RWPE2 (cell line): ENCODE measurements around the gene HPS5.

ENCODE experiments used
- ATAC-seq: fragments of 200-7000 bp; cut with Tn5 transposase; 3 replicates; pipeline ENCODE4 v1.9.1; 2021; ENCODE audit warnings: low read depth
- DNase-seq: peaks from one replicate; pipeline ENCODE4 v3.0.0-alpha.2; 2020; ENCODE audit warnings: low spot score
- H3K27ac ChIP-seq: fragments of 450-650 bp; 2 replicates; pipeline ENCODE4 v1.5.1; 2017; ENCODE audit warnings: mild to moderate bottlenecking; ENCODE audit not compliant: poor library complexity, severe bottlenecking
- H3K27me3 ChIP-seq: fragments of 250-450 bp; sonication (Bioruptor Pico); 2 replicates; pipeline ENCODE4 v1.5.1; 2021; ENCODE audit warnings: mild to moderate bottlenecking, moderate library complexity; ENCODE audit not compliant: insufficient read depth, poor library complexity, severe bottlenecking
- H3K36me3 ChIP-seq: fragments of 250-450 bp; sonication (Bioruptor Pico); 2 replicates; pipeline ENCODE4 v1.5.1; 2020; ENCODE audit warnings: low read depth, mild to moderate bottlenecking, moderate library complexity
- H3K4me1 ChIP-seq: fragments of 250-450 bp; sonication (Bioruptor Pico); 2 replicates; pipeline ENCODE4 v1.5.1; 2021; ENCODE audit warnings: mild to moderate bottlenecking, moderate library complexity; ENCODE audit not compliant: insufficient read depth, poor library complexity, severe bottlenecking
- H3K4me3 ChIP-seq: fragments of 250-450 bp; sonication (Bioruptor Pico); 2 replicates; pipeline ENCODE4 v1.5.1; 2021; ENCODE audit warnings: mild to moderate bottlenecking, moderate library complexity; ENCODE audit not compliant: severe bottlenecking
- H3K9me3 ChIP-seq: fragments of 250-450 bp; sonication (Bioruptor Pico); 2 replicates; pipeline ENCODE4 v1.5.1; 2021; ENCODE audit warnings: mild to moderate bottlenecking, moderate library complexity; ENCODE audit not compliant: severe bottlenecking
- CTCF ChIP-seq: fragments of 450-650 bp; IDR thresholded peaks from one replicate; pipeline ENCODE4 v1.5.1; 2017; ENCODE audit warnings: mild to moderate bottlenecking, moderate library complexity; ENCODE audit not compliant: poor library complexity, severe bottlenecking

HPS5 gene

GRCh38 chr11:18366286-18366685 is 44.3 kb upstream of the HPS5 start:
- Histone ChIP-seq H3K9me3 (no peaks in the 10 kb centered on the region), H3K4me1 (no peaks in the 10 kb centered on the region), H3K36me3 (peaks cover 52% of the 10 kb centered on the region), H3K27me3 (no peaks in the 10 kb centered on the region), H3K27ac (no peak overlapping the region), H3K4me3 (no peak overlapping the region)
- DNase-seq = no peak
- ATAC-seq = no peak
- TF ChIP-seq CTCF = no peak

GRCh38 chr11:18365741-18366140 is 43.8 kb upstream of the HPS5 start:
- Histone ChIP-seq H3K9me3 (no peaks in the 10 kb centered on the region), H3K4me1 (no peaks in the 10 kb centered on the region), H3K36me3 (peaks cover 58% of the 10 kb centered on the region), H3K27ac (no peak overlapping the region), H3K4me3 (no peak overlapping the region), H3K27me3 (no peaks in the 10 kb centered on the region)
- no peak for ATAC-seq
- DNase-seq = no peak
- TF ChIP-seq CTCF = no peak

GRCh38 chr11:18364495-18365073 is 42.6 kb upstream of the HPS5 start:
- no peaks in the 10 kb centered on the region for H3K9me3 ChIP-seq
- peaks cover 68% of the 10 kb centered on the region for H3K36me3 ChIP-seq
- H3K4me1 ChIP-seq = no peaks in the 10 kb centered on the region
- H3K27ac ChIP-seq = no peak overlapping the region
- no peak for TF ChIP-seq CTCF
- no peaks in the 10 kb centered on the region for H3K27me3 ChIP-seq
- no peak overlapping the region for H3K4me3 ChIP-seq
- ATAC-seq (no peak), DNase-seq (no peak)

GRCh38 chr11:18361154-18361553 is 39.2 kb upstream of the HPS5 start:
- TF ChIP-seq CTCF = no peak
- ATAC-seq = no peak
- H3K9me3 ChIP-seq = no peaks in the 10 kb centered on the region
- no peak overlapping the region for H3K4me3 ChIP-seq
- H3K36me3 ChIP-seq = peaks cover 84% of the 10 kb centered on the region
- DNase-seq = no peak
- no peak overlapping the region for H3K27ac ChIP-seq
- no peaks in the 10 kb centered on the region for H3K4me1 ChIP-seq
- H3K27me3 ChIP-seq = no peaks in the 10 kb centered on the region

- no peaks in the 10 kb centered on the region for H3K9me3 ChIP-seq
- H3K4me1 ChIP-seq = no peaks in the 10 kb centered on the region
- H3K27me3 ChIP-seq = no peaks in the 10 kb centered on the region
- H3K36me3 ChIP-seq = peaks cover 84% of the 10 kb centered on the region
- ATAC-seq (no peak), DNase-seq (no peak)
- no peak overlapping the region for H3K27ac ChIP-seq
- H3K4me3 ChIP-seq = no peak overlapping the region
- TF ChIP-seq CTCF = no peak
These were observed 36.7 kb upstream of the HPS5 start for GRCh38 chr11:18358646-18359045.
